Ishikawa (cell line): ENCODE measurements around the gene AP1S3.

Experiments used
- CEBPB ChIP-seq: IDR thresholded peaks from 2 replicates; pipeline ENCODE4 v1.6.1; 2012
- CREB1 ChIP-seq: IDR thresholded peaks from 2 replicates; pipeline ENCODE4 v1.6.1; 2012; ENCODE audit warnings: low read depth
- EGR1 ChIP-seq: IDR thresholded peaks from 2 replicates; pipeline ENCODE4 v1.6.1; 2012
- EP300 ChIP-seq: IDR thresholded peaks from 2 replicates; pipeline ENCODE4 v1.6.1; 2012; ENCODE audit warnings: borderline replicate concordance
- FOXM1 ChIP-seq: IDR thresholded peaks from 2 replicates; pipeline ENCODE4 v1.6.1; 2012; ENCODE audit warnings: low read depth, borderline replicate concordance
- NFIC ChIP-seq: IDR thresholded peaks from 2 replicates; pipeline ENCODE4 v1.6.1; 2012
- RAD21 ChIP-seq: IDR thresholded peaks from 2 replicates; pipeline ENCODE4 v1.6.1; 2012; ENCODE audit warnings: low read depth
- TAF1 ChIP-seq: IDR thresholded peaks from 2 replicates; pipeline ENCODE4 v1.6.1; 2012; ENCODE audit warnings: low read depth, mild to moderate bottlenecking
- TCF12 ChIP-seq: IDR thresholded peaks from 2 replicates; pipeline ENCODE4 v1.6.1; 2012; ENCODE audit warnings: low read depth
- TEAD4 ChIP-seq: IDR thresholded peaks from 2 replicates; pipeline ENCODE4 v1.6.1; 2012
- YY1 ChIP-seq: IDR thresholded peaks from 2 replicates; pipeline ENCODE4 v1.6.1; 2012; ENCODE audit warnings: low read depth
- ZBTB7A ChIP-seq: IDR thresholded peaks from 2 replicates; pipeline ENCODE4 v1.6.1; 2012; ENCODE audit warnings: low read depth
- TF ChIP-seq, protein P1 (sequence below): IDR thresholded peaks from 2 replicates; pipeline ENCODE4 v1.6.1; 2012
- TF ChIP-seq, protein P2 (sequence below): IDR thresholded peaks from 2 replicates; pipeline ENCODE4 v1.6.1; 2012; ENCODE audit warnings: low read depth, mild to moderate bottlenecking
- TF ChIP-seq, protein P3 (sequence below): IDR thresholded peaks from 2 replicates; pipeline ENCODE4 v1.6.1; 2012

AP1S3 gene

DNA sequence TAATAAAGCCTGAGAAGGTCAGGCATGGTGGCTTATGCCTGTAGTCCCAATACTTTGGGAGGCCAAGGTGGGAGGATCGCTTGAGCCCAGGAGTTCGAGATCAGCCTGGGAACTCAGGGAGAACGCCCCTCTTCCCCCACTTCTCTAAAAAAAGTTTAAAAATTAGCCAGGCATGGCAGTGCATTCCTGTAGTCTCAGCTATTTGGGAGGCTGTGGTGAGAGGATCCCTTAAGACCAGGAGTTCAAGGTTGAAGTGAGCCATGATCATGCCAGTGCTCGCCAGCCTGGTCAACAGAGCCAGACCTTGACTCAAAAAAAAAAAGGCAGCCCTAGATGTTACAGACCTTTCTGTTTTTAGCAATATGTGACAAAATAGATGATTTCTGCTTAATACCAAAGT is 83.4 kb downstream of the AP1S3 start:
- no peak for TF ChIP-seq TAF1
- TF ChIP-seq TCF12: no peak
- no peak for TF ChIP-seq ZBTB7A
- no peak for TF ChIP-seq EP300
- no peak for TF ChIP-seq TEAD4
- no peak for TF ChIP-seq NFIC
- TF ChIP-seq YY1: no peak
- no peak for TF ChIP-seq CEBPB
- TF ChIP-seq, protein P1, sequence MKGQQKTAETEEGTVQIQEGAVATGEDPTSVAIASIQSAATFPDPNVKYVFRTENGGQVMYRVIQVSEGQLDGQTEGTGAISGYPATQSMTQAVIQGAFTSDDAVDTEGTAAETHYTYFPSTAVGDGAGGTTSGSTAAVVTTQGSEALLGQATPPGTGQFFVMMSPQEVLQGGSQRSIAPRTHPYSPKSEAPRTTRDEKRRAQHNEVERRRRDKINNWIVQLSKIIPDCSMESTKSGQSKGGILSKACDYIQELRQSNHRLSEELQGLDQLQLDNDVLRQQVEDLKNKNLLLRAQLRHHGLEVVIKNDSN: no peak
- TF ChIP-seq RAD21: no peak
- TF ChIP-seq, protein P2, sequence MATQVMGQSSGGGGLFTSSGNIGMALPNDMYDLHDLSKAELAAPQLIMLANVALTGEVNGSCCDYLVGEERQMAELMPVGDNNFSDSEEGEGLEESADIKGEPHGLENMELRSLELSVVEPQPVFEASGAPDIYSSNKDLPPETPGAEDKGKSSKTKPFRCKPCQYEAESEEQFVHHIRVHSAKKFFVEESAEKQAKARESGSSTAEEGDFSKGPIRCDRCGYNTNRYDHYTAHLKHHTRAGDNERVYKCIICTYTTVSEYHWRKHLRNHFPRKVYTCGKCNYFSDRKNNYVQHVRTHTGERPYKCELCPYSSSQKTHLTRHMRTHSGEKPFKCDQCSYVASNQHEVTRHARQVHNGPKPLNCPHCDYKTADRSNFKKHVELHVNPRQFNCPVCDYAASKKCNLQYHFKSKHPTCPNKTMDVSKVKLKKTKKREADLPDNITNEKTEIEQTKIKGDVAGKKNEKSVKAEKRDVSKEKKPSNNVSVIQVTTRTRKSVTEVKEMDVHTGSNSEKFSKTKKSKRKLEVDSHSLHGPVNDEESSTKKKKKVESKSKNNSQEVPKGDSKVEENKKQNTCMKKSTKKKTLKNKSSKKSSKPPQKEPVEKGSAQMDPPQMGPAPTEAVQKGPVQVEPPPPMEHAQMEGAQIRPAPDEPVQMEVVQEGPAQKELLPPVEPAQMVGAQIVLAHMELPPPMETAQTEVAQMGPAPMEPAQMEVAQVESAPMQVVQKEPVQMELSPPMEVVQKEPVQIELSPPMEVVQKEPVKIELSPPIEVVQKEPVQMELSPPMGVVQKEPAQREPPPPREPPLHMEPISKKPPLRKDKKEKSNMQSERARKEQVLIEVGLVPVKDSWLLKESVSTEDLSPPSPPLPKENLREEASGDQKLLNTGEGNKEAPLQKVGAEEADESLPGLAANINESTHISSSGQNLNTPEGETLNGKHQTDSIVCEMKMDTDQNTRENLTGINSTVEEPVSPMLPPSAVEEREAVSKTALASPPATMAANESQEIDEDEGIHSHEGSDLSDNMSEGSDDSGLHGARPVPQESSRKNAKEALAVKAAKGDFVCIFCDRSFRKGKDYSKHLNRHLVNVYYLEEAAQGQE: no peak

DNA sequence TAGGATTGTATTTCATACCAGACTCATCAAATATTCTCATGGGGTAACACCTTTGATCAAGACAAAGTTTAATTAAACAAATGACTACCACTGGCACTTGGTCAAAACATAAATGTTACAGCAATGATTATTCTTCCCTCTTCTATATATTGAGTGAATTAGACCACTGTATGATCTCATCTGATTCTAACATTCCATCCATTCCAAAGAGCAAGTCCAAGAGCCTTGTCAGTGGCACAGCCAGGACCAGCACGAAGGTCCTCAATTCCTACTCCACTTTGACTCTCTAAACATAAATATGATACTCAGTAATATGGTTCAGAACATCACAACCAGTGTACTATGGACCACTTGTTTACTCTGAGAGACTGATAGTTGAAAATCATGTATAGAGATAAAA is 86.4 kb downstream of the AP1S3 start:
- TF ChIP-seq TEAD4: no peak
- TF ChIP-seq CREB1: no peak
- TF ChIP-seq YY1: no peak

DNA sequence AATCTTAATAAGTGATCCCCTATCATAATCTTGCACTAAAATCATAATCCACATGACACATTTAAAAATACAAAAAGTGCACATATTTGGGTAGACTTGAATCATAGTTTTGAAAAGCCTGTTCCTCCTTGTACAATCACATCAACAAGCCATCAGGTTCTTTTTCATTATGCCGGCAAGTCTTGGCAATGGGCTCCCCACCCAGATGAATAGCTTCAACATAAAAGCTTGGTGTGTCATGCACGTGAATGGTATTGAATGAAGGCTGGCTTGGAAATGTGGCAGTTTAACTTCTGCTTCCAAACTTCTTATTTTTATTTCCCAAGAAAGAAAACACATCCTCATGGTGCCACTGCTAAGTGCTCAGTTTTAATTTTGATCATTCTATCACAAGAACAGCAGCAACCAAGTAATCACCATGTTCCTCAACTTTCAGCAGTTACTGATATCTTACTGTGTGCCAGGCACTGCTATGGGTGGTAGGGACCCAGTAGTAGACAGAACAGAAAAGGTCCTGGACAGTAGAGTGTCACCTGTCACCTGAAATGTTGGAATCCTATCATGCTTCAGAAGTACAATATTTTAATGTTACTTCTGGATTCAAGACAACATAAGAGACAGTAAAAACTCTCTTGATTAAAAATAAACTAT is 89.9 kb downstream of the AP1S3 start:
- TF ChIP-seq ZBTB7A (no peak), FOXM1 (no peak), NFIC (no peak), TEAD4 (no peak), CEBPB (no peak), TAF1 (no peak), EP300 (no peak), CREB1 (no peak), RAD21 (no peak), YY1 (no peak), EGR1 (no peak)
- TF ChIP-seq, protein P3, sequence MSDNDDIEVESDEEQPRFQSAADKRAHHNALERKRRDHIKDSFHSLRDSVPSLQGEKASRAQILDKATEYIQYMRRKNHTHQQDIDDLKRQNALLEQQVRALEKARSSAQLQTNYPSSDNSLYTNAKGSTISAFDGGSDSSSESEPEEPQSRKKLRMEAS: no peak
- TF ChIP-seq, protein P1: no peak
- TF ChIP-seq, protein P2: no peak

DNA sequence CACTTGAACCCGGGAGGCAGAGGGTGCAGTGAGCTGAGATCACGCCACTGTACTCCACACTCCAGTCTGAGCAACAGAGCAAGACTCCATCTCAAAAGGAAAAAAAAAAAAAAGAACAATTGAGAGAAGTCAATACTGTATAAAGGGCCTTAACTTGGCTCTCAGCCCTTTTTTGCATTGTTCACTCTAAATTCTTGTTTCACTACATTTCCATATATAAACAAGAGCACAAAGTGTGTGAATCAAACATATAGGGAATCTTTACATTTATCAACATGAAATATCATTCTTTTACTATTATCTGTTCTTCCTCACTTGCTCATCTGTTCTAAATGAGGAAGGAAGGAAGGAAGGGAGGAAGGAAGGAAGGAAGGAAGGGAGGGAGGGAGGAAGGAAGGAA is 90.8 kb downstream of the AP1S3 start:
- TF ChIP-seq CREB1: no peak
- TF ChIP-seq, protein P1: no peak
- TF ChIP-seq, protein P2: no peak
- TF ChIP-seq EGR1: no peak
- no peak for TF ChIP-seq ZBTB7A
- no peak for TF ChIP-seq RAD21
- TF ChIP-seq NFIC: no peak
- TF ChIP-seq TCF12: no peak
- TF ChIP-seq CEBPB: no peak
- TF ChIP-seq, protein P3: no peak
- TF ChIP-seq TEAD4: no peak
- TF ChIP-seq FOXM1: no peak
- TF ChIP-seq TAF1: no peak
